Activated naive CD8-positive, alpha-beta T cell treated with anti-CD3 and anti-CD28 coated beads, Interleukin-2, amount 50 U/mL, for 16 hours (primary cell): Measurements from ENCODE around the gene FAM50A.

Experiments used
- DNase-seq: peaks from one replicate; pipeline ENCODE4 v3.0.0-alpha.2; 2020; ENCODE audit warnings: low read depth, low spot score

FAM50A gene

DNA sequence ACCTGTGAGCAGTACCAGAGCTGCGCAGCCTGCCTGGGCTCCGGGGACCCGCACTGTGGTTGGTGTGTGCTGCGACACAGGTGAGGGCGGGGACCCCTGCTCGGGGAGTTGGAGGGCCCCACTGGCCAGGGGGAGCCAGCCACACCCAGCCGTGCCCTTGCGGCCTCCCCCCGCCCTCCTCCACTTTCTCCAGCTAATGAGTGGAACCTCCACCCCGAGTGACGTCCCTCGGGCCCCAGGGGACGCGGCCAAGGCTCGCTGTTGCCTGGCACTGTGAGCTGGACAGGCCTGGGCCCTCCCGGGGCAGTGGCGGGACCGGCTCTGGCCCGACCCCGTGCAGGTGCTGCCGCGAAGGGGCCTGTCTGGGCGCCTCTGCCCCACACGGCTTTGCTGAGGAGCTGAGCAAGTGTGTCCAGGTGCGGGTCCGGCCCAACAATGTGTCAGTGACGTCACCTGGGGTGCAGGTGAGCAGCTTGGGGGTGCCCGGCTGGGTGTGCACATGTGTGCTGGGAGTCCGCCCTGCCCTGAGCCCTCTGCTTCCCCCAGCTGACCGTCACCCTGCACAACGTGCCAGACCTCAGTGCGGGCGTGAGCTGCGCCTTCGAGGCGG lies 19.8 kb downstream of the FAM50A start:
- DNase-seq = no peak

- no peak for DNase-seq
These were observed 20.9 kb downstream of the FAM50A start for GRCh38 chrX:154464806-154465365.

- no peak for DNase-seq
These were observed 21.7 kb downstream of the FAM50A start for GRCh38 chrX:154465601-154466000.

DNA sequence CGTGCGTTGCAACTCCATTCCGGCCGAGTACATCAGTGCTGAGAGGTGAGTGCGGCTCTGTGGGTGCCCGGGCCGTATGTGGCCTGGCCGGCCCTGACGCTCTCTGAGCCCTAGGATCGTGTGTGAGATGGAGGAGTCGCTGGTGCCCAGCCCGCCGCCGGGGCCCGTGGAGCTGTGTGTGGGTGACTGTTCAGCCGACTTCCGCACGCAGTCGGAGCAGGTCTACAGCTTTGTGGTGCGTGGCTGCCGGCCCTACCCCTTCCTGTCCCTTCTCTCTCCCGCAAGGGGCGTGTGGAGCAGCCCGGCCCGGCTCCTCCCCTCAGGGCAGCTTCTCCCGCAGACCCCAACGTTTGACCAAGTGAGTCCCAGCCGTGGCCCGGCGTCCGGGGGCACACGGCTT lies 22.1 kb downstream of the FAM50A start:
- no peak for DNase-seq

GRCh38 chrX:154466907-154467306 lies 23.0 kb downstream of the FAM50A start:
- DNase-seq = no peak

DNA sequence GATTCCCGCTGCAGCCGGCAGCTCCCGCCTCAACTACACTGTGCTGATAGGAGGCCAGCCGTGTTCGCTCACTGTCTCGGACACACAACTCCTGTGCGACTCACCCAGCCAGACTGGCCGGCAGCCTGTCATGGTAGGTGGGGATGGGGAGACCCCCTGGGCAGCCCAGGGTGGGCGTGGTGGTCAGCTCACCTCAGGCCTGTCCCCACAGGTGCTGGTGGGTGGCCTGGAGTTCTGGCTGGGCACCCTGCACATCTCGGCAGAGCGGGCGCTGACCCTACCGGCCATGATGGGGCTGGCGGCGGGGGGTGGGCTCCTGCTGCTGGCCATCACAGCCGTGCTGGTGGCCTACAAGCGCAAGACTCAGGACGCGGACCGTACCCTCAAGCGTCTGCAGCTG lies 23.6 kb downstream of the FAM50A start:
- no peak for DNase-seq

DNA sequence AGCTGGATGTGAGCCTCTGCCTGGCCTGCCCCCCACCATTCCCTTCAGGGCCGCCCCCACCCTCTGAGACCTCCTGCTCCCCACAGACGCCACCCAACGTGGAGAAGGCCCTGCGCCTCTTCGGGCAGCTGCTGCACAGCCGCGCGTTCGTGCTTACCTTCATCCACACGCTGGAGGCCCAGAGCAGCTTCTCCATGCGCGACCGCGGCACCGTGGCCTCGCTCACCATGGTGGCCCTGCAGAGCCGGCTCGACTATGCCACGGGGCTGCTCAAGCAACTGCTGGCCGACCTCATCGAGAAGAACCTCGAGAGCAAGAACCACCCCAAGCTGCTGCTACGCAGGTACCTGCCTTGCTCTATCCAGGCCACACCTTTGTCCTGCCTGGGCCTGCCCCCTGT lies 24.3 kb downstream of the FAM50A start:
- no peak for DNase-seq

DNA sequence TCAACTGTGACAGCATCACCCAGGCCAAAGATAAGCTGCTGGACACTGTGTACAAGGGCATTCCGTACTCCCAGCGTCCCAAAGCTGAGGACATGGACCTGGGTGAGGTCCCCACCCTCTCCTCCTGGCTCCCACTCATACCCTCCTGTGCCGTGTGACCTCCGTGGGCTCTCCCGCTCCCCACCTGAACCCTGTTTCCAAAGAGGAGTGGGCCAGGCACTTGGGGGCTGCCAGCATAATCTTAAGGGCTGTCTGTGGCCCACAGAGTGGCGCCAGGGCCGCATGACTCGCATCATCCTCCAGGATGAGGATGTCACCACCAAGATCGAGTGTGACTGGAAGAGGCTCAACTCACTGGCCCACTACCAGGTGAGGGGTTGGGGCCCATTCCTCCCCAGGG lies 25.2 kb downstream of the FAM50A start:
- no peak for DNase-seq

DNA sequence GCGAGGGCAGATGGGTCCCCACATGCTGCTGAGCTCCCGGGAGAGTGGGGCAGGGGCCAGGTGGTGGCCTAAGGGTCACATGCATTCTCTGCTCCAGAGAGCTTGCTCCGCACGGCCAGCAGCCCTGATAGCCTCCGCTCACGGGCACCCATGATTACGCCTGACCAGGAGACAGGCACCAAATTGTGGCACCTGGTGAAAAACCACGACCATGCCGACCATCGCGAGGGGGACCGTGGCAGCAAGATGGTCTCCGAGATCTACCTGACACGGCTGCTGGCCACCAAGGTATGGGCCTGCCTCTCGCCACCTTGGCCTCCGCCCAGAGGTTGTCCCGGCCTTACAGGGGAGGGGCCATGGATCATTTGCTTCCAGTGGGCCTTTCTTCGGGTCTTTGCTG lies 25.9 kb downstream of the FAM50A start:
- no peak for DNase-seq

DNA sequence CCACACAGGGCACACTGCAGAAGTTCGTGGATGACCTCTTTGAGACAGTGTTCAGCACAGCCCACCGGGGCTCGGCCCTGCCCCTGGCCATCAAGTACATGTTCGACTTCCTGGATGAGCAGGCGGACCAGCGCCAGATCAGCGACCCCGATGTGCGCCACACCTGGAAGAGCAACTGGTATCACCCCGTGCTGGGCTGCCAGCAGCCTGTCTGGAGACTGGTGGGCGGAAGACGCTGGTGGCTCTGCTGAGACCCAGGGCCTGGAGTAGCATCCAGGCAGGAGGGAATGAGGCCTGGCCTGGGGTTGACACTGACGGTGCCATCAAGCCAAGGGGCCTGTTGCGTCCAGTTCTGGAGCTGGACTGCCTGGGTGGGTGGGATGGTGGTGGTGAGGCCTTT lies 26.5 kb downstream of the FAM50A start:
- DNase-seq = no peak

DNA sequence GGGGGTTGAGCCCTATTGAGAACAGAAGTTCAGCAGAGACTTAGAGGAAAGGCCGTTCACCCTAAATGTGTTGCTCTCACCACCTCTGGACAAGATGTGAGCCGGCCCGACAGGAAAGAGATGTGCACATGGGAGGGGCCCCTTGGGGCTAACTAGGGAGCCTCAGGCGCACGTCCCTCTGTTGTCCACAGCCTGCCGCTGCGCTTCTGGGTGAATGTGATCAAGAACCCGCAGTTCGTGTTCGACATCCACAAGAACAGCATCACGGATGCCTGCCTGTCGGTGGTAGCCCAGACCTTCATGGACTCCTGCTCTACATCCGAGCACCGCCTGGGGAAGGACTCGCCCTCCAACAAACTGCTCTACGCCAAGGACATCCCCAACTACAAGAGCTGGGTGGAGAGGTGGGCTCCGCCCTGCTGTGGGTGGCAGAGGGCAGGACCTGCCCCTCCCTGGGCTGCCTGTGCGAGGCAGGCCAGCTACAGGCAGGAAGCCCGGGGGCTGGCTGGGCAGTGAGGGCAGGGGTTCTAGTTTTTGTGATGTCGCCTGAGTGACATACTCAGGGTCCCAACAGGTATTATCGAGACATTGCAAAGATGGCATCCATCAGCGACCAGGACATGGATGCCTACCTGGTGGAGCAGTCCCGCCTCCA lies 27.1 kb downstream of the FAM50A start:
- DNase-seq = no peak

DNA sequence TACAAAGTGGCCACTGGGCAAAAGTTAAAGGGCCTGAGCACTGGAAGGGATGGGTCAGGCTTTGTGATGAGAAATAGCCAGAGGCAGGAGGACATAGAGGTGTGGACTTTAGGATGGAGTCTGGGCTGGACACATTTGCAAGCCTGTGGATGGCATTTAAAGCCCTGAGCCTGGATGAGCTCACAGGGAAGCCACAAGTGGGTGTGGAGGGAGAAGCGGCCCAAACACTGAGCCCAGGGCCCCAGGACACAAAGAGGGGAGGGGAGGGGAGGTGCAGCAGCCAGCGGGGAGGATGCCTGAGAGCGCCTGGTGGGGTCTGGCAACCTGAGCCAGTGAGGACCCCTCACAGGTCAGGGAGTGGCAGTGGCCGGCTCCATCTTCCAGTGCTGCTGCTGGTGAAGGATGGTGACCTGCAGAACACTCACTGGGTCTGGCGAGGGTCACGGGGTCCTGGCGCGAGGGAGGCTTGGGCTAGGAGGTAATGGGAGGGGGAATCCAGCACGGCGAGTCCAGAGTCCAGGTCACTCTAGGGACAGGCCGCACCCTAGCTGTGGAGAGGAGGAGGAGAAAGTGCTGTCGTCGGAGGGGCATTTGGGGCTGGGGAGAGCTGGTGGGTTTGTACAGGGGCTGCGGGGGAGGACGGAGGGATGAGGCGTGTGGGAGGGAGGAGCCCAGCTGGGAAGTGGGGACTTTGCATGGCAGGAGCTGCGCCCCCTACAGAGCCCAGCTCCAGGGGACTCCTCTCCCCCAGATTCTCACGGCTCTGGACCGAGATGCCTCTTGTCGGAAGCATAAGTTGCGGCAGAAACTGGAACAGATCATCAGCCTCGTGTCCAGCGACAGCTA lies 28.1 kb downstream of the FAM50A start:
- DNase-seq = no peak

DNA sequence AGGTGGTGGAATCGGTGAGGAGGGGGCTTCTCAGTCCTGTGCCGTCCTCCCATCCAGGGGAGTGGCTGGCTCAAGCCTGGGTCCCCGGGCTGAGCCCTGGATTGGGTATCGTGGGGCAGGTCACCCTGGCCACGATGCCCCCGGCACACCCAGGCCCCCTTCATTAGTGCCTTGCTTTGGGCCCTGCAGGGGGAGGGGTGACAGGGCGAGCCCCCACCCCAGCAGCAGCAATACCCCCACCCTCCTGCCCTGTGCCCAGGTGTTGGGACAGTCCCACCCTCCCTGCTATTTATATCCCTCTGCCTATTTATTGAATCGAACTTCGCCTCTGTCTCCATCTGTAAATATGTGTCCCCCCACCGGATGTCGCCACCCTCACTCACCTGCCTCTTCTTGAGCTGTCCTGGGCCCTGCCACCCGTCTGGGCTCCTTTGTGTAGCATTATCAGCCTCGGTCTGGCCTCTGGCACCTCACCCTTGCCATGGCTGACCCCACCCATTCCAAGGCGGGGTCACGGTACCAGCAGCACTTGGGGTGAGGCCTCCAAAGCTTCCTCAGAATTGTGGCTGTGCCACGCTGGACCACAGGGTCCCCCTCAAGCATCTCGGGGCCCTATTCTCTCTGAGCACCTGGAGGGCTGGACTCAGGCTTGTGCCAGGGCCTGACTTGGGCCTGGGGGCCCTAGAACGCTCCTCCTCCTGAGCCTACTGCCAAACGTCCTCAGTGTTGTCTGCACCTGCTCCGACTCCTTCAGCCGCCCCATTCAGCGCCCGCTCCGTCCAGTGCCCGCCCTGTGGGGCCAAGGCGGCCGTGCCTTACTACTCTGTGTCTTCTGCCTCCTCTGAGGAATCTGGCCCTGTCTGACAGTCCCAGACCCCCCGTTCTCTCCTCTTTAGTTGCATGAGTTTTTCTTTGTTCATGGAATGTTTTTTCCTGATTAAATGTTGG lies 29.0 kb downstream of the FAM50A start:
- no peak for DNase-seq

- no peak for DNase-seq
These were observed 29.7 kb downstream of the FAM50A start for GRCh38 chrX:154473683-154474082.

- DNase-seq = no peak
These were observed 32.9 kb downstream of the FAM50A start for GRCh38 chrX:154476821-154477220.

- DNase-seq = no peak
These were observed 34.0 kb downstream of the FAM50A start for GRCh38 chrX:154477891-154478477.

DNA sequence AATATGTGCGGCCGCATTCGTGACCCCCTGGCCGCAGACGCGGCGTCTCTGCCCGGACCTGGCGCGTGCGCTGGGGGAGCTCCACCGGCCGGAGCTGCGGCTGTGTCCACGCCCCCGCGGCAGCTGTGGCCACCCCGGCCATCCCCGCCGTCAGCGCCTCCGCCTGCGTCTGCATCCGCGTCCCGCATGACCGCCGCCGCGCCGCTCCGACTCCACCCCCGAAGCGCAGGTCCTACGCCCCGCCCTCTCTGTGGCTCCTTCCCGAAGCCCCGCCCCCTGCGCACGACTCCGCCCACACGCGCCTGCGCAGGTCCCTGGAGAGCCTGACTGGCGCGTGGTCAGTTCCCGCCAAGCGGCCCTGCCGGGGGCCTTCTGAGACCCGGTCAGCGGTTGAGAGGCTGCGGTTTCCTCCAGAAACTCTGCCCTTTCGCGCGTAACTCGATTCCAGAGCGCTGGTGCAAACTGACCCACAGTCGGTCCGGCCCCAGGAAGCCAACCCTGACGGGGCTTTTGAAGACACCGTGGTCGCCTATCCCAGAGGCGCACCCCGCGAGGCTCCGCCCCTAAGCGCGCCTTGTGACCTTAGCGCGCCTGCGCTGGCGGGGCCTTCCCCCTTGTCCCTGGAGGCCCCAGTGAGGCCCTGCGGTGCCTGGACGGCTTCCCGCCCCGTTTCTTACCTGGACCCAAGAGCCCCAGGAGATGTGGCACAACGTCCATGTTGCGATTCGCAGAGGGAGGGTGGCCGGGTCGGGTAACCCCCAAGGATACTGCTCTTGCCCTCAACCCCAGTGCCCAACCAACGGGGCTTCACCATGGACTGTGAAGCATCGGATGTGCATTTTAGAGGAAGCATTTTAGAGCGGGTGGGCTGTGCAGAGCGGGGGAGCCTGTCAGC lies 35.0 kb downstream of the FAM50A start, which contains the start of gene LAGE3:
LAGE3 (minus strand) TSS at position 554 of the 895 bp plus-strand sequence; CDS start at position 188, 366 bp downstream.
- peak; percentile 84 for DNase-seq

DNA sequence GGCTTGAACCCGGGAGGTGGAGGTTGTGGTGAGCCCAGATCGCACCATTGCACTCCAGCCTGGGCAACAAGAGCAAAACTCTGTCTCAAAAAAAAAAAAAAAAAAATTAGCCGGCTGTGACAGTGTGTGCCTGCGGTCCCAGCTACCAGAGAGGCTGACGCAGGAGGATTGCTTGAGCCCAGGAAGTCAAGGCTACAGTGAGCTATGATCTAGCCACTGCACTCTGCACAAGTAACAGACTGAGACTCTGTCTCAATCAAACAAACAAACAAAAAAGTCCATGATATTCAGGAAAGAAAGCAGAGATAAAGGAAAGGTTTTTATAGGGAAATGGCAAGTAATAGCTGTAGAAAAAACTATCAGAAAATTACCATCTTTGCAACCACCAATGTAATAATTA lies 37.3 kb downstream of the FAM50A start:
- DNase-seq = no peak

GRCh38 chrX:154481911-154482601 lies 38.1 kb downstream of the FAM50A start:
- no peak for DNase-seq
